Effector memory CD8-positive, alpha-beta T cell (primary cell): ENCODE measurements around the gene GAR1.
A peak's percentile ranks its signal among the peaks of the same experiment; 100 is the strongest.

Experiments
- ATAC-seq: fragments of 150-1000 bp; cut with Tn5 transposase; replicated peaks from 2 replicates; pipeline ENCODE4 v1.10.0; 2021; ENCODE audit warnings: mild to moderate bottlenecking, moderate library complexity
- DNase-seq, 3 experiments: peaks; one replicate each; pipeline ENCODE4 v3.0.0; 2021
- H3K27ac Mint-ChIP-seq, 2 donors: one replicate each; pipeline ENCODE4 v1.8.0; 2022; ENCODE audit warnings: mild to moderate bottlenecking in 2 of 2, mixed read lengths in 2 of 2, moderate library complexity in 2 of 2
- H3K27me3 Mint-ChIP-seq, 2 donors: one replicate each; pipeline ENCODE4 v1.8.0; 2022; ENCODE audit warnings: mixed read lengths in 2 of 2
- H3K36me3 Mint-ChIP-seq: one replicate; pipeline ENCODE4 v1.8.0; 2022; ENCODE audit warnings: mild to moderate bottlenecking, moderate library complexity, mixed read lengths; ENCODE audit not compliant: insufficient read depth
- H3K4me1 Mint-ChIP-seq, 2 donors: one replicate each; pipeline ENCODE4 v1.8.0; 2022; ENCODE audit warnings: low read depth in 2 of 2, mixed read lengths in 2 of 2
- H3K4me3 Mint-ChIP-seq, 2 donors: one replicate each; pipeline ENCODE4 v1.8.0; 2022; ENCODE audit warnings: mild to moderate bottlenecking in 2 of 2, mixed read lengths in 2 of 2, moderate library complexity in 2 of 2
- H3K9me3 Mint-ChIP-seq, 2 donors: one replicate each; pipeline ENCODE4 v1.8.0; 2022; ENCODE audit warnings: mixed read lengths in 2 of 2

GAR1 gene

DNA sequence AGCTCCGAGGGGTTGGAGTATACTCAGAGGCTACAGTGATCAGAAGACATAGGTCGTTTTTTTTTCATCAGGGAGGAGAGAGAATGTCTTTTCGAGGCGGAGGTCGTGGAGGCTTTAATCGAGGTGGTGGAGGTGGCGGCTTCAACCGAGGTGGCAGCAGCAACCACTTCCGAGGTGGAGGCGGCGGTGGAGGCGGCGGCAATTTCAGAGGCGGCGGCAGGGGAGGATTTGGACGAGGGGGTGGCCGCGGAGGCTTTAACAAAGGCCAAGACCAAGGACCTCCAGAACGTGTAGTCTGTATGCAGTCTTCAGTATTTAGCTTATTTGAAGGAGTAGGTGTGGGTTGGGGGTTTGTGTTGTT is 500 bp downstream of the GAR1 start:
- no peaks in the 10 kb centered on the region for H3K9me3 Mint-ChIP-seq
- H3K4me1 Mint-ChIP-seq = peaks cover 33 to 50% of the 10 kb centered on the region in 2 donors
- DNase-seq (peak; percentile 48 to 55 (median 50)), ATAC-seq (peak; percentile 47)
- peak overlapping the region; percentile 98 for H3K27ac Mint-ChIP-seq
- peaks cover 28% of the 10 kb centered on the region for H3K36me3 Mint-ChIP-seq
- H3K4me3 Mint-ChIP-seq = peak overlapping the region; percentile 87 to 96
- H3K27me3 Mint-ChIP-seq = no peaks in the 10 kb centered on the region

DNA sequence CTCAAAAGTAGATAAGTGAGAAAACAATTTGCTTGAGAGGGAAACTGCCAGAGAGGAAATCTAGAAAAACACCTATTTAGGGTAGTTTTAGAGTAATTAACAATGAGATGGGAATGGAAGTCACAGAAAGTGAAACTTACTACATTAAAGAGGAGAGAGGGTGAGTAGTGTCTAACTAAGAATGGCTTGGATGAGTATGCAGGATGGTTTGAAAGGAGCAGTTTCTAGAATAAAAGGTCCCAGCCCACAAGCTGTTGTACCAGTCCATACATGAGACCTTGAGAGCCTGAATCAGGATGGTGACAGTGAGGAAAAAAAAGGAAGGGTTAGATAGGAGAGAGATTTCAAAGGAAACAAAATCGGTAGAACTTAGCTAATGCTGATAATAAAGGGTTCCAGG is 1.3 kb downstream of the GAR1 start:
- Mint-ChIP-seq H3K9me3 (no peaks in the 10 kb centered on the region), H3K4me1 (peaks cover 34 to 51% of the 10 kb centered on the region in 2 donors), H3K27me3 (no peaks in the 10 kb centered on the region), H3K4me3 (peak overlapping the region; percentile 87 to 96), H3K36me3 (peaks cover 32% of the 10 kb centered on the region), H3K27ac (peak overlapping the region; percentile 98)
- ATAC-seq (no peak), DNase-seq (no peak)

DNA sequence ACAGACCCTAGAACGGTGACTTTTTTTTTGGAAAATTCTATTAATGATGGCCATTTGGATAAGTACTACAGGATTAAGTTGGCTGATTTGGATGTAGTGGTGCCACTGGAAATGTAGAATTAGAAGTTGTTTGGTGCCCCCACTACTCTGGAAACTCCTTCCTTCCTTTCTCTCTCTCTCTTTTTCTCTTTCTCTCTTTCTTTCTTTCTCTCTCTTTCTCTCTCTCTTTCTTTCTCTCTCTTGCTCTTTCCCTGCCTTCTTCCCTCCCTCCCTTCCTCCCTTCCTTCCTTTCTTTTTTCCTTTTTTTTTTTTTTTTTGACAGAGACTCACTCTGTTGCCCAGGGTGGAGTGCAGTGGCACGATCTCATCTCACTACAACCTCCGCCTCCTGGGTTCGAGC is 2.7 kb downstream of the GAR1 start:
- H3K27me3 Mint-ChIP-seq = no peaks in the 10 kb centered on the region
- H3K4me1 Mint-ChIP-seq = peaks cover 34 to 51% of the 10 kb centered on the region in 2 donors
- DNase-seq = no peak
- no peaks in the 10 kb centered on the region for H3K9me3 Mint-ChIP-seq
- H3K36me3 Mint-ChIP-seq = peaks cover 44% of the 10 kb centered on the region
- H3K4me3 Mint-ChIP-seq = no peak overlapping the region
- ATAC-seq = no peak
- peak overlapping the region in 1 of 2 donors; percentile 49 for H3K27ac Mint-ChIP-seq

DNA sequence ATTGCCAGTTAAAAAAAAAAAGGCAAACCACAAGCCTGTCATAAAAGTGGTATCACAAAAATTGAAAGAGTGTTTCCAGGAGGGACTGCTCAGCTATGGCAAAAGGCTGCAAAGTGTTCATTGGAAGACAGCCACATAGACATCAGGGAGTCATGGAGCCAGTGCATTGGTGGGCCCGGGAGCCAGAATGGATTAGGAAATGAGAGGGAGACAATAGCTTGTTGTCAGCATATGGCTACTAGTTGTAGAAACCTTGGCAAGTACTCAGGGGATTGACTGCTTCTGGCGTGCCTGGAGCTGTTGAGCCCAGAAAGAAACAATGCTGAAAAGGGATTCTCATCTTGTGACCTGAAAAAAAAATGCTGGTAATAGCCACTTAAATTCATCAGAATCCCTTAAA is 5.0 kb downstream of the GAR1 start:
- Mint-ChIP-seq H3K4me3 (no peak overlapping the region), H3K9me3 (no peaks in the 10 kb centered on the region), H3K36me3 (peaks cover 41% of the 10 kb centered on the region)

DNA sequence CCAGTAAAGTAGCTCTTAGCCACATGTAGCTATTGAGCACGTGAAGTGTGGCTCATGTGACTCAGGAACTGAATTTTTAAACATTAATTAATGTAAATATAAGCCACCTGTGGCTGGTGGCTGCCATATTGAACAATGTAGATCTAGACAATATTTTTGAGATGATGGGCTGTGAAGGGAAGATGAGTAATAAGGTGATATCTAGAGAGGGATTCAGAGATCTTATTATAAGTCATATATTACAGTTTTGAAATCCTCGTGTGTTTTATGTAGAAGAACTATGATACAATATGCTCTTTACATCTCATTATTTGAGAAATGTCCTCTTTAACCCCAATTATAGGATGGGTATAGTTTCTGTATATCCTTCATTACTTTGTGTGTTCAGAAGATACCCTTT is 5.6 kb downstream of the GAR1 start:
- peak overlapping the region in 1 of 2 donors; percentile 61 for H3K27ac Mint-ChIP-seq
- no peaks in the 10 kb centered on the region for H3K9me3 Mint-ChIP-seq
- DNase-seq = no peak
- H3K4me3 Mint-ChIP-seq = no peak overlapping the region
- H3K4me1 Mint-ChIP-seq = peaks cover 20 to 38% of the 10 kb centered on the region in 2 donors
- ATAC-seq = no peak
- no peaks in the 10 kb centered on the region for H3K27me3 Mint-ChIP-seq
- H3K36me3 Mint-ChIP-seq = peaks cover 36% of the 10 kb centered on the region

More for the DNA sequence above, 5.0 kb downstream of the GAR1 start:
- H3K27ac Mint-ChIP-seq = peak overlapping the region; percentile 16 to 61
- ATAC-seq = no peak
- DNase-seq = no peak
- H3K4me1 Mint-ChIP-seq = peaks cover 26 to 45% of the 10 kb centered on the region in 2 donors
- H3K27me3 Mint-ChIP-seq = no peaks in the 10 kb centered on the region

DNA sequence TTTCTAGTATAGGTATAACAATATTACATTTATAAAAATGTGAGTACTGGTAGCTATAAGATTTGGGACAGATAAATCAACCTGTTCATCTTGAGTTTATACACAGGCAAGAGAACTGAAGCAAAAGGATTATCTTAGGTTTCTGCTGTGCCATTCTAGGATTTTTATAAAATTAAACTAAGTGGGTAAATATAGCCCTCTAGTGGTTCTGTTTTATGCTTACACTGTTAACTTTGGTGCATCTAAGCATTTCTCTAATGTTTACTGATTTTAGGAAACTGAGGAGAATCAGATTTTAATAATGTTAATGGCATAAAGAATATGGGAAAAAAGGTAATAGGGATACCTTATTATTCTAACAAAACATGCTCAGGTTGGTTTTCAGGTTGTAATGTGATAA is 11.2 kb downstream of the GAR1 start:
- no peaks in the 10 kb centered on the region for H3K9me3 Mint-ChIP-seq
- no peak for DNase-seq
- no peaks in the 10 kb centered on the region for H3K4me1 Mint-ChIP-seq
- H3K4me3 Mint-ChIP-seq = no peak overlapping the region
- H3K36me3 Mint-ChIP-seq = peaks cover 20% of the 10 kb centered on the region
- no peak overlapping the region for H3K27ac Mint-ChIP-seq
- ATAC-seq = peak; percentile 61
- no peaks in the 10 kb centered on the region for H3K27me3 Mint-ChIP-seq

DNA sequence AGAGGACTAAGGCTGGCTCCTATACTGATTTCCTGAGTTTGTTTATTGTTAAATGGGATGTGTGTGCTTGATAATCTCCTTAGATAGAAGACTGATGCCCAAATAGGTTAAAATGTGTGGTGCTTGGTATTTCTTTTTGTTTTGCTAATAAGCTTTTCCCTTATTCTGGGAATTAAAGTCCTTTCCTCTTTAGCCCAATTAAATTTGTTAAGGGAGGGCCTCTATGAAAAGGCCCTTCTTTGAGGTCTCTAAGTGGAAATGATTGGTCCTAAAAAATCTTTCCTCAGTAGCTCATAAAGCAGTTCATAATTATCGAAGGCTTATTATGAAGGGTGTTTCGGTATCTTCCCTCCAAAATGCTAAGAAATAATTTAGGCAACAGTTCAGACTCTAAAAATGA is 12.1 kb downstream of the GAR1 start, which contains the start of gene RRH:
TSS of gene RRH (plus strand) at position 301 of the 400 bp plus-strand sequence. CDS start at position 357, 56 bp downstream.
- no peaks in the 10 kb centered on the region for H3K9me3 Mint-ChIP-seq

DNA sequence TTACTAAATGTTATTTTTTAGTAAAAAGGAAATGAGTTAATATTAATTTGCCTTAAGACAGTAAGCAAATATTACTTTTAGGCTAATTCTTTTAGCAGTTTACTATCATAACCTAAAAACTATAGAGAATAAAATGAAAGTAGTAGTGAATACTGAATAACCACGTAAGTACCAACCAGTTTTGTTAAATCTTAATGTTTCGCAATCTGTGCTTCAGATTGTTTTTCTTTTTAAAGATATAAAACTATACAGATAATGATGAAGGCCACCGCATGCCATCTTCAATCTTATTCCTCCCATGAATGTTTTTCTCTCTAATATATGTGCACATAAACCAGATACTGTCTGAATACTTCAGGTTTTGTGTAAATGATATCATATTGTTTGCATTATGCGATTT is 18.2 kb downstream of the GAR1 start:
- ATAC-seq (no peak), DNase-seq (no peak)
- Mint-ChIP-seq H3K27ac (no peak overlapping the region), H3K9me3 (no peaks in the 10 kb centered on the region), H3K4me1 (no peaks in the 10 kb centered on the region), H3K4me3 (no peak overlapping the region), H3K27me3 (no peaks in the 10 kb centered on the region), H3K36me3 (no peaks in the 10 kb centered on the region)

More for the DNA sequence above, 12.1 kb downstream of the GAR1 start, which contains the start of gene RRH:
- H3K4me3 Mint-ChIP-seq = no peak within 1 kb of the TSS
- ATAC-seq (no peak), DNase-seq (no peak)
- H3K27me3 Mint-ChIP-seq = no peaks in the 10 kb centered on the region
- no peaks in the 10 kb centered on the region for H3K4me1 Mint-ChIP-seq
- peaks cover 12% of the 10 kb centered on the region for H3K36me3 Mint-ChIP-seq
- H3K27ac Mint-ChIP-seq = no peak within 1 kb of the TSS

DNA sequence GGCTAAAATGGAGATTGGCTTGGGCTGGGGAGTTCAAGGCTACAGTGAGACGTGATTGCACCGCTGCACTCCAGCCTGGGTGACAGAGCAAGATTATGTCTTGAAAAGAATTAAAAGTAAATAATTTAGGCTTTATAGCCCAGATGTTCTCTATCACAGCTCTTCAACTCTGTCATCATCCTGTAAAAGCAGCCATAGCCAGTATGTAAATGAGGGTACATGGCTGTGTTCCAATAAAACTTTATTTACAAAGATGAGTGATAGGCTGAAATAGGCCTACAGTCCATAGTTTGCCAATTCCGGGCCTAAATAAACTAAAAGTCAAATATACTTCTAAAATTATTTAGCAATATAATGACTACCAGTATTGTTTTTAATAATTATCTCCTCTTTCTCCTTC is 21.4 kb downstream of the GAR1 start:
- H3K27me3 Mint-ChIP-seq = no peaks in the 10 kb centered on the region
- no peak overlapping the region for H3K27ac Mint-ChIP-seq
- no peaks in the 10 kb centered on the region for H3K36me3 Mint-ChIP-seq
- DNase-seq = no peak
- no peak for ATAC-seq
- no peak overlapping the region for H3K4me3 Mint-ChIP-seq
- no peaks in the 10 kb centered on the region for H3K9me3 Mint-ChIP-seq
- no peaks in the 10 kb centered on the region for H3K4me1 Mint-ChIP-seq

DNA sequence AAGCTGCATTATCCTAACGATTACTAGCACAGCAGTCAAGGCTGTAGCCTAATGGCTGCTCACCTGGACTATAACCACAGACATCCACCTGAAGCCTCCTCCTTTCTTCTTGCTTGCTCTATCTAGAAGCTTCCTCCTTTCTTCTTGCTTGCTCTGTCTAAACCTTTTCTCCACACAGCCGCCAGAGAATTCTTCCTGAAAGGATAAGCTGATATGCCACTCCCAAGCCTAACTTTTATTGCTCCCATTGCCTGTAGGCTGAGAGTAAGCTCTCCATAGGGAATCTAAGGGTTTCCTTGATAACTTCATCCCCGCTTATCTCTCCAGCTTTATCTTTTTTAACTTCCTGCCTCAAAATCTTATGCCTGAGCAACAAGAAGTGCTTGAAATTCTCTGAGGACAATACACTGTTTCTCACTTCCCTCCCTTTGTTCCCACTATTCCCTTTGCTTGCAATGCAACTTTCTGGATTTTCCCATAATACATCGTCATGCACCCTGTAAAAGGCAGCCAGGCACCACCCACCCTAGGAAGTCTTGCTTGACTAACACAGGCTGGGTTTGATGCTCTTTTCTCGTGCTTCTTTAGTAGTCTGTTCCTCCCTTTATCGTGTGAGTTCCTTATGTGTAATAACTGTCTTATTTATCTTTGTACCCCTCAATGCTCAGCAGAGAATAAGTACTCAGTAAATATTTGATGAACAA is 31.0 kb downstream of the GAR1 start:
- no peak for ATAC-seq

DNA sequence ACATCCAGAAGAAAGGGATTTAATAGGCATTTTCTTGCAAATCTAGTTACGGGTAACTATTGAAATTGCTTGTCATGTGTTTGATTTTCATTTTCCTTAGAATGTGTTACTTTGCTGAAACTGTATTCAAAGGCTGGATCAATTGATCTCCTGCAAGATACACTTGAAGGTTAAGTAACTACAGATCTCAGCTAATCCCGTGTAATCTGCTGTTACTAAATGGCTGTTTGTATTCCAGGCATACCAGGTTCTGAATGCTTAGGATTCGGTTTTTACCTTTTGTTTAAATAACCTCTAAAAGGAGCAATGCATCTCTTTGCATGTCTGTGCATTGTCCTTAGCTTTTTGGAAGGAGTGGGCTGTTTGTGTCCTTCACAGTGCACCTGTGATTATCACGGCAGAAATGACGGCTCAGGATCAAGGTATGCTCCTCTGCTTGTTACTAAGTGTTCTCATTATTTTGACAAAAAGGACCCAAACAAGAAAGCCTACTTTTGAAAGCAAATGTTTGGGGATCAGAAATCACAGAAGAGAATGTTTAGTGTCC is 32.4 kb downstream of the GAR1 start, which contains the start of gene LRIT3:
TSS of gene LRIT3 (plus strand) at position 212 of the 547 bp plus-strand sequence. CDS start at position 307, 95 bp downstream.
- no peak within 1 kb of the TSS for H3K27ac Mint-ChIP-seq
- ATAC-seq (no peak), DNase-seq (no peak)
- no peaks in the 10 kb centered on the region for H3K4me1 Mint-ChIP-seq
- H3K36me3 Mint-ChIP-seq = peaks cover 4% of the 10 kb centered on the region
- H3K27me3 Mint-ChIP-seq = no peaks in the 10 kb centered on the region
- no peaks in the 10 kb centered on the region for H3K9me3 Mint-ChIP-seq
- no peak within 1 kb of the TSS for H3K4me3 Mint-ChIP-seq

More for the DNA sequence above, 31.0 kb downstream of the GAR1 start:
- Mint-ChIP-seq H3K4me3 (no peak overlapping the region), H3K4me1 (no peaks in the 10 kb centered on the region), H3K27ac (no peak overlapping the region), H3K9me3 (no peaks in the 10 kb centered on the region), H3K36me3 (peaks cover 5% of the 10 kb centered on the region), H3K27me3 (no peaks in the 10 kb centered on the region)
- DNase-seq = no peak

DNA sequence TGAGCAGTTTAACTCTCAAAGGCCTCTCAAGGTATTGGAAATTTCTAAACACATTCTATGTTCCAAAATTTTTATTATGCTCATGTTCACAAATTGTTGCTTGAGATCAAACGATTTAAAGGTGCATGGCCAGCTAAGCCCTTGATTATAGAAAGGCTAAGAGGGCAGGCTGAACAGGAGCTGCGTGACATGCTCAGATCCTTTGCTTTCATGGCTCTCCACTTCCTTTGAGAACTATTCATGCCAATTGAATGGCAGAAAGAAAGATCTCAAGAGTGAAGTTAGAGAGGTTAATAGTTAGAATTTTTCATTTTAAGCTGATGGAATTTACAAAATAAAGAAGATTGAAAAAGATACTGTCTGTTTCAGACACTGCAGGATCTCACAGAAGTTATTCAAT is 32.9 kb downstream of the GAR1 start:
- H3K27ac Mint-ChIP-seq = no peak overlapping the region
- H3K4me1 Mint-ChIP-seq = no peaks in the 10 kb centered on the region
- H3K36me3 Mint-ChIP-seq = no peaks in the 10 kb centered on the region
- H3K9me3 Mint-ChIP-seq = no peaks in the 10 kb centered on the region
- DNase-seq (no peak), ATAC-seq (no peak)
- no peaks in the 10 kb centered on the region for H3K27me3 Mint-ChIP-seq
- H3K4me3 Mint-ChIP-seq = no peak overlapping the region

DNA sequence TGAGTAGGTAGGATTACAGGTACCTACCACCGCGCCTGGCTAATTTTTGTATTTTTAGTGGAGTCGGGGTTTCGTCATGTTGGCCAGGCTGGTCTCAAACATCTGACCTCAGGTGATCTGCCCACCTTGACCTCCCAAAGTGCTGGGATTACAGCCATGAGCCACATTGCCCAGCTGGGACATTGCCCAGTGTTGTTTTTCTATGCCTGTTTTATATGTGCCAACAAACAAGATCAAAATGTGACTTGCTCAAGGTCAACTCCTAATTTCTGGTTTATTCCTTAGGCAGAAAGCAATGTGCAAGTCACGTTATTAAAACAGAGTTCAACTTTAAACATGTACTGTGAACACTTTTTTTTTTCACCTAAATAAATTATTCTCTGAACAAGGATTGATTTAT is 35.0 kb downstream of the GAR1 start:
- H3K27ac Mint-ChIP-seq = no peak overlapping the region
- H3K27me3 Mint-ChIP-seq = no peaks in the 10 kb centered on the region
- no peak for DNase-seq
- H3K4me1 Mint-ChIP-seq = no peaks in the 10 kb centered on the region
- H3K4me3 Mint-ChIP-seq = no peak overlapping the region
- no peaks in the 10 kb centered on the region for H3K36me3 Mint-ChIP-seq
- H3K9me3 Mint-ChIP-seq = peaks cover 0 to 3% of the 10 kb centered on the region in 2 donors
- no peak for ATAC-seq
